IMR-90 (cell line): ENCODE data around the gene PIP4K2B. TPM values are rescaled to one million over a fixed set of nuclear protein-coding genes. Genes with fewer than 3 reads are reported as not detected.
A peak's percentile ranks its signal among the peaks of the same experiment; 100 is the strongest.

Source experiments
- ATAC-seq: fragments of 200-7000 bp; cut with Tn5 transposase; 2 replicates; pipeline ENCODE4 v1.9.1; 2020; ENCODE audit warnings: low read depth, mild to moderate bottlenecking, moderate library complexity
- Bru-seq: library from RNA; stranded (reverse); fragments of 400-500 nt; gene quantifications from one replicate; lab custom pipeline; 2021; lab: Mats Ljungman, UMichigan
- BruChase-seq, 2 experiments: library from RNA; stranded (reverse); fragments of 400-500 nt; gene quantifications; one replicate each; lab custom pipeline; 2021; lab: Mats Ljungman, UMichigan
- BruUV-seq: library from RNA; stranded (reverse); fragments of 400-500 nt; replicated peaks from 2 replicates; lab custom pipeline; 2021; lab: Mats Ljungman, UMichigan
- CTCF ChIA-PET: fragments of 300-600 bp; formaldehyde crosslinking; extraction: SDS; loops from one replicate; lab custom pipeline; 2021; ENCODE audit warnings: antibody characterized with exemption; lab: Yijun Ruan, JAX
- POLR2A ChIA-PET: fragments of 300-600 bp; sonication (Branson Sonifier 250); formaldehyde crosslinking; loops from one replicate; lab custom pipeline; 2022; ENCODE audit warnings: antibody characterized with exemption; ENCODE audit not compliant: unreplicated experiment; lab: Charles Lee
- DNase-seq: peaks from one replicate; pipeline ENCODE4 v3.0.0; 2013
- H2AFZ ChIP-seq: replicated peaks from 2 replicates; pipeline ENCODE3; 2013; ENCODE audit warnings: low read length, mild to moderate bottlenecking; ENCODE audit not compliant: poor library complexity
- H2AK5ac ChIP-seq: 2 replicates; pipeline ENCODE4 v1.6.1; 2013; ENCODE audit warnings: low read depth, low read length, inconsistent platforms
- H2AK9ac ChIP-seq: replicated peaks from 2 replicates; pipeline ENCODE3; 2013; ENCODE audit warnings: mild to moderate bottlenecking, low read depth, low read length, moderate library complexity; ENCODE audit not compliant: poor library complexity
- H2BK120ac ChIP-seq: 2 replicates; pipeline ENCODE4 v1.6.1; 2013; ENCODE audit warnings: low read depth, low read length, inconsistent platforms
- H2BK15ac ChIP-seq: 3 replicates; pipeline ENCODE4 v1.6.1; 2013; ENCODE audit warnings: low read depth, low read length, inconsistent platforms
- H2BK20ac ChIP-seq: 2 replicates; pipeline ENCODE4 v1.6.1; 2013; ENCODE audit warnings: low read depth, mild to moderate bottlenecking, inconsistent platforms, low read length, moderate library complexity
- H2BK5ac ChIP-seq: 2 replicates; pipeline ENCODE4 v1.6.1; 2013; ENCODE audit warnings: mild to moderate bottlenecking, low read depth, low read length, inconsistent platforms; ENCODE audit not compliant: poor library complexity, severe bottlenecking
- H3K14ac ChIP-seq: replicated peaks from 2 replicates; pipeline ENCODE4 v1.6.1; 2013; ENCODE audit warnings: low read depth, low read length, inconsistent platforms
- H3K18ac ChIP-seq: 2 replicates; pipeline ENCODE4 v1.6.1; 2013; ENCODE audit warnings: low read depth, low read length, control low read depth
- H3K23ac ChIP-seq: 2 replicates; pipeline ENCODE4 v1.6.1; 2013; ENCODE audit warnings: low read depth, low read length, inconsistent platforms
- H3K27ac ChIP-seq: 2 replicates; pipeline ENCODE4 v1.5.1; 2013; ENCODE audit warnings: mild to moderate bottlenecking, control low read depth, low read length; ENCODE audit not compliant: insufficient read depth
- H3K27me3 ChIP-seq: 2 replicates; pipeline ENCODE4 v1.6.1; 2013; ENCODE audit warnings: low read length; ENCODE audit not compliant: control insufficient read depth, insufficient read depth
- H3K36me3 ChIP-seq: 2 replicates; pipeline ENCODE4 v1.6.1; 2013; ENCODE audit warnings: low read length, mixed read lengths; ENCODE audit not compliant: control insufficient read depth, insufficient read depth
- H3K4ac ChIP-seq: 2 replicates; pipeline ENCODE4 v1.6.1; 2013; ENCODE audit warnings: low read depth, low read length, inconsistent platforms
- H3K4me1 ChIP-seq: 2 replicates; pipeline ENCODE4 v1.6.1; 2013; ENCODE audit warnings: low read length, mixed read lengths; ENCODE audit not compliant: control insufficient read depth, insufficient read depth
- H3K4me2 ChIP-seq: 2 replicates; pipeline ENCODE4 v1.6.1; 2013; ENCODE audit warnings: low read depth, mild to moderate bottlenecking, control low read depth, low read length, moderate library complexity
- H3K4me3 ChIP-seq: 2 replicates; pipeline ENCODE4 v1.5.1; 2013; ENCODE audit warnings: low read depth, mild to moderate bottlenecking, control low read depth, low read length, moderate library complexity; ENCODE audit not compliant: insufficient read depth
- H3K56ac ChIP-seq: 2 replicates; pipeline ENCODE4 v1.6.1; 2013; ENCODE audit warnings: low read length, inconsistent platforms; ENCODE audit not compliant: insufficient read depth; ENCODE audit errors: extremely low read depth
- H3K79me1 ChIP-seq, 2 experiments: 2 replicates each; pipeline ENCODE4 v1.6.1; 2013; ENCODE audit warnings: low read length in 2 of 2, inconsistent platforms in 1 of 2, low read depth in 1 of 2
- H3K9ac ChIP-seq: 2 replicates; pipeline ENCODE4 v1.6.1; 2013; ENCODE audit warnings: low read depth, low read length, control low read depth
- H3K9me1 ChIP-seq: 2 replicates; pipeline ENCODE4 v1.6.1; 2013; ENCODE audit warnings: low read length, inconsistent platforms; ENCODE audit not compliant: insufficient read depth
- H3K9me3 ChIP-seq: 2 replicates; pipeline ENCODE4 v1.6.1; 2013; ENCODE audit warnings: low read length; ENCODE audit not compliant: control insufficient read depth, insufficient read depth
- H4K20me1 ChIP-seq: 2 replicates; pipeline ENCODE4 v1.6.1; 2013; ENCODE audit warnings: low read length, inconsistent platforms; ENCODE audit not compliant: insufficient read depth
- H4K5ac ChIP-seq: 2 replicates; pipeline ENCODE4 v1.6.1; 2013; ENCODE audit warnings: mild to moderate bottlenecking, low read depth, low read length, control low read depth
- H4K8ac ChIP-seq, 2 experiments: 2 replicates each; pipeline ENCODE4 v1.6.1; 2013; ENCODE audit warnings: low read depth in 2 of 2, low read length in 2 of 2, control low read depth in 1 of 2, inconsistent platforms in 1 of 2
- H4K91ac ChIP-seq: 2 replicates; pipeline ENCODE4 v1.6.1; 2013; ENCODE audit warnings: low read depth, low read length, inconsistent platforms; ENCODE audit not compliant: insufficient read depth
- BHLHE40 ChIP-seq: fragments of 150-350 bp; IDR thresholded peaks from 2 replicates; pipeline ENCODE4 v1.6.1; 2016; ENCODE audit warnings: mild to moderate bottlenecking, low read depth, low read length
- CEBPB ChIP-seq: IDR thresholded peaks from 2 replicates; pipeline ENCODE4 v1.6.1; 2012; ENCODE audit warnings: low read depth, low read length, improper control_type of control experiment
- MAFK ChIP-seq: IDR thresholded peaks from 2 replicates; pipeline ENCODE4 v1.6.1; 2012; ENCODE audit warnings: low read depth, low read length, improper control_type of control experiment
- MAZ ChIP-seq: IDR thresholded peaks from 2 replicates; pipeline ENCODE4 v1.6.1; 2012; ENCODE audit warnings: low read depth, mild to moderate bottlenecking, low read length, improper control_type of control experiment, moderate library complexity, borderline replicate concordance
- MXI1 ChIP-seq: IDR thresholded peaks from 2 replicates; pipeline ENCODE4 v1.6.1; 2012; ENCODE audit warnings: low read depth, mild to moderate bottlenecking, low read length, moderate library complexity, borderline replicate concordance
- NFE2L2 ChIP-seq: fragments of 150-350 bp; IDR thresholded peaks from 2 replicates; pipeline ENCODE4 v1.6.1; 2016; ENCODE audit warnings: low read depth, mild to moderate bottlenecking, low read length
- POLR2A ChIP-seq: IDR thresholded peaks from 2 replicates; pipeline ENCODE4 v1.6.1; 2012; ENCODE audit warnings: mild to moderate bottlenecking, low read depth, low read length
- RAD21 ChIP-seq: IDR thresholded peaks from 2 replicates; pipeline ENCODE4 v1.6.1; 2012; ENCODE audit warnings: low read length, improper control_type of control experiment
- RCOR1 ChIP-seq: IDR thresholded peaks from 2 replicates; pipeline ENCODE4 v1.6.1; 2012; ENCODE audit warnings: mild to moderate bottlenecking, low read length, improper control_type of control experiment; ENCODE audit not compliant: insufficient replicate concordance
- RFX5 ChIP-seq: IDR thresholded peaks from 2 replicates; pipeline ENCODE4 v1.8.0; 2012; ENCODE audit warnings: low read depth, mild to moderate bottlenecking, low read length, moderate library complexity
- SMC3 ChIP-seq: fragments of 150-350 bp; IDR thresholded peaks from 2 replicates; pipeline ENCODE4 v1.6.1; 2016; ENCODE audit warnings: low read depth, mild to moderate bottlenecking, antibody characterized with exemption, low read length, moderate library complexity
- whole genome bisulfite sequencing, 2 experiments: methylation state at CpG; one replicate each; pipeline versions ENCODE4 v1.1.5 to v1.1.7; 2013; ENCODE audit warnings: missing lambda C conversion rate in 2 of 2; ENCODE audit not compliant: insufficient read length in 1 of 2; ENCODE audit errors: extremely low coverage in 2 of 2; 5-methylcytosine and 5-hydroxymethylcytosine counted together
- dilution Hi-C: fragments of 300-500 bp; cut with HindIII; formaldehyde crosslinking; loops from one replicate; pipeline ENCODE4 v1.14.3; 2018; ENCODE audit warnings: low sequenced_read_pairs; ENCODE audit not compliant: unreplicated experiment
- in situ Hi-C: fragments of 300-500 bp; cut with MboI; formaldehyde crosslinking; loops from 3 replicates; pipeline ENCODE4 v1.14.3; 2019; ENCODE audit warnings: low sequenced_read_pairs, inconsistent platforms, mixed read lengths
- intact Hi-C: fragments of 100-400 bp; cut with micrococcal nuclease; formaldehyde crosslinking; loops from 2 replicates; pipeline ENCODE4 v1.10.0; 2022
- long read RNA-seq: library from polyadenylated mRNA; unstranded; transcript quantifications from one replicate; pipeline ENCODE4 v2.0.0, GENCODE V29; 2021; ENCODE audit not compliant: unreplicated experiment
- polyA plus RNA-seq, 3 experiments: library from polyadenylated mRNA; depleted of rRNA; stranded (reverse); fragments of >200 nt; gene quantifications; 2 replicates each; pipeline ENCODE4 v1.2.3, GENCODE V29; 2012; ENCODE audit warnings: low replicate concordance in 1 of 3
- total RNA-seq: library from RNA; depleted of rRNA; stranded (reverse); fragments of >200 nt; gene quantifications from 2 replicates; pipeline ENCODE4 v1.2.3, GENCODE V29; 2012; rRNA removed
- TF ChIP-seq, protein P1 (sequence below): fragments of 150-350 bp; IDR thresholded peaks from 2 replicates; pipeline ENCODE4 v1.6.1; 2016; ENCODE audit warnings: low read depth, mild to moderate bottlenecking, low read length, moderate library complexity, borderline replicate concordance
- TF ChIP-seq, protein P2 (sequence below): conservative IDR thresholded peaks from 2 replicates; pipeline ENCODE4 v1.5.1; 2012; ENCODE audit warnings: mild to moderate bottlenecking, low read depth, low read length, improper control_type of control experiment

The PIP4K2B gene
- 40.0 and 40.8 TPM in 2 replicates for total RNA-seq
- polyA plus RNA-seq (2012; rRNA removed), result 29.3 and 40.2 TPM in 2 replicates
- polyA plus RNA-seq (2012; cell fraction: cytosol; rRNA removed), result 16.4 and 26.3 TPM in 2 replicates
- polyA plus RNA-seq (2012; cell fraction: nucleus; rRNA removed; ENCODE audit: low replicate concordance), result 48.3 and 65.0 TPM in 2 replicates
- Bru-seq, nascent RNA, result percentile 72 among the genes with signal in this experiment
- percentile 90 among the genes with signal in this experiment for BruChase-seq, experiment 1, labeled RNA remaining after a 6-hour chase
- percentile 84 among the genes with signal in this experiment for BruChase-seq, experiment 2, labeled RNA remaining after a 2-hour chase
- long read RNA-seq, full-length matches to known transcripts, result 5 of 29 reads
- long read RNA-seq, partial matches to known transcripts, result 0 of 29 reads
- long read RNA-seq, other reads (novel, unspliced or antisense), result 24 of 29 reads

DNA sequence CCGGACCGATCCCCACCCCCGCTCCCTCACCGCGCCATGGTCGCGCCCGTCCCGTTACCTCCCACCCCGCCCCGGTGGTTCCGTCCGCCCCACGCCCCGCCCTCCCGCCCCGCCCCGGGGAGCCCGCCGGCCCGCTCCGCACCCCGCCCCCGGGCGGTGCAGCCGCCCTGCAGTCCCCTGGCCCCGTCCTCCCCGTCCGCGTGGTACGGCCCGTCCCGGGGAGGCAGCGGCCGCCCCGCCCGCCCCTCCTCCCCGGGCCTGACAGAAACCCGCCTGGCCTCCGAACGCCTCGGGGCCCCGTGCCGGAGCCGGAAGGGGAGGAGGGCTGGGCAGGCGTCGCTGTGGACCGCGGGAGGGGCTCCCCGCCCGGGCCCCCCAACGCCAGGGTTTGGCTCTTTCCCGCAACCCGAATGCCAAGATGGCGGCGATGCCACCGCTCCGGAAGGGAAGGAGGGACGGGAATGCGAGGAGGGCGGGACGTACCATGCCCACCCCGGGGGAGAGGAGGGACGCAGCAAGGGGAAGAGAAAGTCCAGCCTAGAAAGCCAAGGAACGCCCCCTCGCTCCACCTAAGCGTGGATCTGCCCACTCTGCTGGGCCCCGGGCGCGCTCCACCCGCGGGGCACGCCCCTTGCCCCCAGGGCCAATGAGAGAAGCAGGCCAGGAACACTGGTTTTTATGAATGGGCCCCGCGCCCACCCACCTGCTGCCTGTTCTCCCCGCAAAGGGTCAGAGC, at the start of gene PIP4K2B:
Gene PIP4K2B (minus strand): TSS at position 56 of the 736 bp plus-strand sequence. CDS start 132 bp downstream, outside the sequence.
- Histone ChIP-seq H2BK5ac (peak within 1 kb of the TSS; percentile 91), H3K36me3 (peaks cover 26% of the 10 kb centered on the region), H3K18ac (peak within 1 kb of the TSS; percentile 58), H3K9me1 (peaks cover 23% of the 10 kb centered on the region), H3K27me3 (no peaks in the 10 kb centered on the region), H3K23ac (peak within 1 kb of the TSS; percentile 92), H3K56ac (peak within 1 kb of the TSS; percentile 73), H2AK5ac (peak within 1 kb of the TSS; percentile 83), H3K4me2 (peak within 1 kb of the TSS; percentile 98), H3K79me1 (peaks cover 6 to 43% of the 10 kb centered on the region in 2 experiments; a peak in 3 of 4 replicates), H2AK9ac (peak within 1 kb of the TSS; percentile 99), H4K8ac (peak within 1 kb of the TSS; percentile 52 to 93), H3K4me1 (peaks cover 13% of the 10 kb centered on the region), H4K20me1 (peaks cover 36% of the 10 kb centered on the region), H2BK20ac (no peak within 1 kb of the TSS), H4K5ac (peak within 1 kb of the TSS; percentile 35), H3K27ac (peak within 1 kb of the TSS; percentile 93), H3K14ac (peak within 1 kb of the TSS; percentile 84), H2BK120ac (peak within 1 kb of the TSS; percentile 71; the same call in 1 of the 2 replicates), H3K9me3 (no peaks in the 10 kb centered on the region), H3K4me3 (peak within 1 kb of the TSS; percentile 61), H3K4ac (peak within 1 kb of the TSS; percentile 91), H2BK15ac (peak within 1 kb of the TSS; percentile 36; the same call in 1 of the 3 replicates), H2AFZ (peak within 1 kb of the TSS; percentile 97), H3K9ac (peak within 1 kb of the TSS; percentile 73), H4K91ac (peak within 1 kb of the TSS; percentile 91)
- WGBS, 2 experiments, result 2% methylated on average over 26 of the region's 76 CpGs; no CpG with 5 or more reads in 1 of the 2 experiments
- peak; percentile 98 for DNase-seq
- intact Hi-C loops (loop anchor here (1.0 to 5.0 kb wide), 2 partner anchors 26 to 443 kb away; partner anchors contain the start of gene CWC25), dilution Hi-C loops (no loop called here), in situ Hi-C loops (no loop called here)
- no TSS peak for BruUV-seq
- CTCF ChIA-PET, result no interaction called here
- POLR2A ChIA-PET, result no interaction called here
- ATAC-seq, result peak; percentile 94
- peak; percentile 84 for TF ChIP-seq POLR2A
- TF ChIP-seq, protein P1, sequence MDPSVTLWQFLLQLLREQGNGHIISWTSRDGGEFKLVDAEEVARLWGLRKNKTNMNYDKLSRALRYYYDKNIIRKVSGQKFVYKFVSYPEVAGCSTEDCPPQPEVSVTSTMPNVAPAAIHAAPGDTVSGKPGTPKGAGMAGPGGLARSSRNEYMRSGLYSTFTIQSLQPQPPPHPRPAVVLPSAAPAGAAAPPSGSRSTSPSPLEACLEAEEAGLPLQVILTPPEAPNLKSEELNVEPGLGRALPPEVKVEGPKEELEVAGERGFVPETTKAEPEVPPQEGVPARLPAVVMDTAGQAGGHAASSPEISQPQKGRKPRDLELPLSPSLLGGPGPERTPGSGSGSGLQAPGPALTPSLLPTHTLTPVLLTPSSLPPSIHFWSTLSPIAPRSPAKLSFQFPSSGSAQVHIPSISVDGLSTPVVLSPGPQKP, result no peak
- TF ChIP-seq MAZ, result peak; percentile 96
- no peak for TF ChIP-seq CEBPB
- peak; percentile 72 for TF ChIP-seq RCOR1
- TF ChIP-seq SMC3, result no peak; the same call in 1 of the 2 replicates
- TF ChIP-seq NFE2L2, result 0 out of 2 replicates have a peak, but pooled peaks have one; percentile 4
- no peak for TF ChIP-seq RFX5
- TF ChIP-seq MAFK, result no peak
- TF ChIP-seq, protein P2, sequence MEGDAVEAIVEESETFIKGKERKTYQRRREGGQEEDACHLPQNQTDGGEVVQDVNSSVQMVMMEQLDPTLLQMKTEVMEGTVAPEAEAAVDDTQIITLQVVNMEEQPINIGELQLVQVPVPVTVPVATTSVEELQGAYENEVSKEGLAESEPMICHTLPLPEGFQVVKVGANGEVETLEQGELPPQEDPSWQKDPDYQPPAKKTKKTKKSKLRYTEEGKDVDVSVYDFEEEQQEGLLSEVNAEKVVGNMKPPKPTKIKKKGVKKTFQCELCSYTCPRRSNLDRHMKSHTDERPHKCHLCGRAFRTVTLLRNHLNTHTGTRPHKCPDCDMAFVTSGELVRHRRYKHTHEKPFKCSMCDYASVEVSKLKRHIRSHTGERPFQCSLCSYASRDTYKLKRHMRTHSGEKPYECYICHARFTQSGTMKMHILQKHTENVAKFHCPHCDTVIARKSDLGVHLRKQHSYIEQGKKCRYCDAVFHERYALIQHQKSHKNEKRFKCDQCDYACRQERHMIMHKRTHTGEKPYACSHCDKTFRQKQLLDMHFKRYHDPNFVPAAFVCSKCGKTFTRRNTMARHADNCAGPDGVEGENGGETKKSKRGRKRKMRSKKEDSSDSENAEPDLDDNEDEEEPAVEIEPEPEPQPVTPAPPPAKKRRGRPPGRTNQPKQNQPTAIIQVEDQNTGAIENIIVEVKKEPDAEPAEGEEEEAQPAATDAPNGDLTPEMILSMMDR, result no peak
- TF ChIP-seq MXI1, result peak; percentile 82
- no peak for TF ChIP-seq RAD21
- TF ChIP-seq BHLHE40, result peak; percentile 97
